Stimulated activated CD4-positive, alpha-beta T cell treated with anti-CD3 and anti-CD28 coated beads, Interleukin-2, amount 100 ng/mL, for 24 hours (primary cell): Measurements from ENCODE around the gene CNOT11.
"Not testable (repeated sequence)": the region's sequence is repeated elsewhere in the genome, so short reads cannot be mapped to it uniquely, and the experiment has no call there.

Experiments
- DNase-seq, 2 donors: peaks; one replicate each; pipeline ENCODE4 v3.0.0-alpha.2; 2020

The CNOT11 gene

DNA sequence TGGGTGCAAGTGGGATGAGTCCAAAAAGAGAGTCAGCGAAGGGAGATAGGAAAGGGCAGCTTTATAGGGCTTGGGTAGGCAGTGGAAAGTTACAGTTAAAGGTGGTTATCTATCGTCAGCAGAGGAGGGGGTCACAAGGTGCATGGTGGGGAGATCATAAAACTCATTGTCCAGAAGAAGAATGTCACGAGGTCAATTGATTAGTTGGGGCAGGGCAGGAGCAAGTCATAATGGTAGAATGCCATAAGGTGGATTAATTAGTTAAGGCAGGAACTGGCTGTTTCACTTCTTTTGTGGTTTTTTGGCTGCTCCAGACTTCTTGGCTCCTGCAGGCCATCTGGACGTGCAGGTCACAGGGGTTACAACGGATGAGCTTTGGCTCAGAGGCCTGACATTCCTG is 3.9 kb upstream of the CNOT11 start:
- not testable (repeated sequence) for DNase-seq

DNA sequence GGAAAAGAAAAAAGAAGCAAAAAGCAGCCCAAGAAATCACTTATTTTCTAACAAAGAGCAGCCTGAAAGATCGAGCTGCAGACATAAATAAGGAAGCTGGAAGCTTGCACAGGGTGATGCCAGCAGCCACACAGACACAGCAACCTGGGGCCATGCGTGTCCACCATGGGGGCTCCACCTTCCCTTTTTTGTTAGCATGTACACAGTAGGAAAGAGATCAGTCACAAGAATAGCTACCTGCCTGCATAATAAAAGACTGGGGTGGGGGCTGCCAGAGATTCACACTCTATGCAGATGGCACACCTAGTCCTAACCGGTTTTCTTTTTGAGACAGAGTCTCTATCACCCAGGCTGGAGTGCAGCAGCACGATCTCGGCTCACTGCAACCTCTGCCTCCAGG is 2.9 kb upstream of the CNOT11 start:
- no peak for DNase-seq

DNA sequence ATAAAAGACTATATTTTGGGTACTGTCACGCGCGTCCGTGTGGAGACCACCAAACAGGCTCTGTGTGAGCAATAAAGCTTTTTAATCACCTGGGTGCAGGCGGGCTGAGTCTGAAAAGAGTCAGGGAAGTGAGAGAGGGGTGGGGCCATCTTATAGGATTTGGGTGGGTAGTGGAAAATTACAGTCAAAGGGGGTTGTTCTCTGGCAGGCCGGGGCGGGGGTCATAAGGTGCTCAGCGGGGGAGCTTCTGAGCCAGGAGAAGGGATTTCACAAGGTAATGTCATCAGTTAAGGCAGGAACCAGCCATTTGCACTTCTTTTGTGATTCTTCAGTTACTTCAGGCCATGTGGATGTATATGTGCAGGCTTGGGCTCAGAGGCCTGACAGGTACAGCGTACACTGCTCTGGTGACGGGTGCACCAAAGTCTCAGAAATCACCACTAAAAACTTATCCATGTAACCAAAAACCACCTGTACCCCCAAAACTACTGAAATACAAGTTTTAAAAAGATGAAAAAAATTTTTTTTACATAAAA is 1.4 kb upstream of the CNOT11 start:
- DNase-seq = not testable (repeated sequence)

DNA sequence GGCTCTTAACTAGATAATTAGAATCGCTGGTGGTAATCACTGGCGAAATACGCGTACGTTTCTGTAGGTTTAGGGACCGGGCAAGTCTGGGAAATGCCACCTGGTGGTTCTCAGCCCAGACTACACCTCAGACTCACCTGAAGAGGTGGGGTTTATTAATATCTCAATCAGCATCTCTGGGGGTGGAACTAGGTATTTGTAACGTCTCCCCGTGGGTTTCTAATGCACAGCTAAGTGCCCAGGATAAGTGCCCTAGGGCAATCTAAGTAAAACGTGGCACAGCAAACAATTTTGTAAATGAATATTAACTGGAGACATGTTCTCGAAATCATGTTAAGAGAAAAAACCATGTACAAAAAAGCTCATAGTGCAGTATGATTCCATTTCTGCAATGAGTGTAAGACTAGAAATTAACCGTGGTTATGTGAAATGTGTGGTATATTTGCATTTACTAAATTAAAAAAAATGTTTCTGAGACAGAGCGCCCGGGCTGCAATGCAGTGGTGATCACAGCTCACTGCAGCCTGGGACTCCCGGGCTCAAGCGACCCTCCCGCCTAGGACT is 760 bp upstream of the CNOT11 start:
- DNase-seq = peak; percentile 13 to 24

DNA sequence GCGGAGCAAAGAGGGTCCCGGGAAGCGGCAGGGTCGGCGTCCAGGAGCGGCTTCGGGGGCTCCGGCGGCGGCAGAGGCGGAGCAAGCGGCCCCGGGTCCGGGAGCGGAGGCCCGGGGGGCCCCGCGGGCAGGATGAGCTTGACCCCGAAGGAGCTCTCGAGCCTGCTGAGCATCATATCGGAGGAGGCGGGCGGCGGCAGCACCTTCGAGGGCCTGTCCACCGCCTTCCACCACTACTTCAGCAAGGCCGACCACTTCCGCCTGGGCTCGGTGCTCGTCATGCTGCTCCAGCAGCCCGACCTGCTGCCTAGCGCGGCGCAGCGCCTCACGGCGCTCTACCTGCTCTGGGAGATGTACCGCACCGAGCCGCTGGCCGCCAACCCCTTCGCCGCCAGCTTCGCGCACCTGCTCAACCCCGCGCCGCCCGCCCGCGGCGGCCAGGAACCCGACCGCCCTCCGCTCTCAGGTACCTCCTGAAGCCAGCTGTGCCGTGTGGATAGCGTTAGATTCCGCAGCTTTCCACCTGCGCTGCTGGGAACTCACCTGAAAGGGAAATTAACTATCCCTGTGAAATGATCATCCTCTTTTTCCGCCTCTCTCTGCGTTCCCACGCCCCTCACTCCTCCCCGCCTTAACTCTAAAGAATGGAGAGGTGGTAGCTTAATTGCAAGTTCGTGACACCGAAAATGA is 472 bp downstream of the CNOT11 start:
- DNase-seq = peak; percentile 70 to 72

DNA sequence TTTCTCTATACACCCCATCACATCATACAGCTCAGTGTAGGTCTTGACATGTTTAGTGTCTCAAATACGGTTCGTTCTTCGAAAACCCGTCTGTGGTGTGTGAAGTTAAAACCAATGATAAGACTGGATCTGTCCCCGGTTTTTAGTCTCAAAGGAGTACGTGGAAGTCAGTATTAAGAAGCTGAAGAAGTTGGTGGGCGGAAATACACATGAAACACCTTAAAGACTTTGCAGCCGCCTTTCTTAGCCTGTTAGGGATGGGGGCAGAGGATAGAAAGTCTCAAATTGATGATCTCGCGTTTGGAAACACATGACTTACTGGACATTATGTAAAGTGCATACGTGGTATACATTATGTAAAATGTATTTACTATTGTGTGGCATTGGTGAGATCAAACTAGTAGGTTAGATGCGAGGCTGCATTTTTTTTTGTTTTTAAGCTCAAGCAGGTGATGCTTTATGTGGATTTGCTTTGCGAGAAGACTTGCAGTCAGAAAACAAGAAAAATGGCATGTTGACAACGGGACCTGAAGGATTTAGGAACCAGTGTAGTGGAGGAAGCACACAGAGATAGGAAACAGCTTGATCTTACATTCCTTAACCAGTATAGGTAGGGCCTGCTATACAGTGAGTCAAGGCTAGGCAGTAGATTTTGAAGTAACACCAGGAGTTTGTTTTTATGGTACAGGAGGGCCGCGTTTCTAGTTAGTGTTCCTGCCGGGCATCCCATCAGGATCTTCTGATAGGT is 1.2 kb downstream of the CNOT11 start:
- DNase-seq = no peak

DNA sequence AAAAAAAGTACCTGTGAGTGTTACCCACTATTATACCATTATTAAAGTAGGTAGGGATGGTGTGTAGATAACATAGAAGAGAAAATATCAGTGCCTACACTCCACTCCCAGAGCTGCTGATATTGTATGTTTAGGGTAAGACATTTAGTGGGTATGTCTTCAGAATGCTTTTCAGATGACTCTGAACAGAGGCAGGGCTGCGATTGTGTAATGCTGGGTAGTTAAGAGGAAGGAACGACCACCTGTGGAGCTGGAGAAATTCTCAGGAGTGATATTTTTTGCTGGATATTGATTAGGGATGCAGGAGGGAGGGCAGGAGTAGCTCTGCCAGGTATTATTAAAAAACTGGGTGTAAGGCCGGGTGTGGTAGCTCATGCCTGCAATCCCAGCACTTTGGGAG is 2.8 kb downstream of the CNOT11 start:
- no peak for DNase-seq

DNA sequence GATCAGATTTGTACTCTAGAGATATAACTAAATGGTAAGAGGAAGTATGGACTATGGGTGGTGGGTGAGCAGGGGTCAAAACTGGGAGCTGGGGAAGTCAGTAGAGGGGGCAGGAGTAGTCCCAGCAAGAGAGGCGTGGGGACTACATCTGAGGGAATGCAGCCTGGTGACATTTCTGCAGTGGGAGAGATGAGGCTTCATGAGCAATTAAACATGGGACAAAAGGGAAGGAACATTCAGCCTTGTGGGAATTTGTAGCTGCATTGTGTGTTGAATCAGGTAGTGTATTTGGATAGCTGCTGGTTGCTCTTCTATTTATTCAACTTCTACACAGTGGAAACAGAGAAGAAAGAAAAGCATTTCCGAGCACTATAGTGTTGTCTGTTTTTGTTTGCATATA is 3.6 kb downstream of the CNOT11 start:
- no peak for DNase-seq

DNA sequence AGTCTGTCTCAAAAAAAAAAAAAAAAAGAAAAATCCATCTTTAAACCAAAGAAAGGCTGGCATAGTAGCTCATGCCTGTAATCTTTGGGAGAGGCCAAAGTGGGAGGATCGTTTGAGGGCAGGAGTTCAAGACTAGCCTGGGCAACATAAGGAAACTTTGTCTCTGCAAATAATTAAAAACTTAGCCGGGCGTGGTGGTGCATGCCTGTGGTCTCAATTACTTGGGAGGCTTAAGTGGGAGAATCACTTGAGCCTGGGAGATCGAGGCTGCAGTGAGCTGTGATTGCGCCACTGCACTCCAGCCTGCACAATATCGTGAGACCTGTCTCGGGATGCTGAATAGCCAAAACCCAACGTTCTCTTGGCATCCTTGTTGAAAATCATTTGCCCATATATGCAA is 6.1 kb downstream of the CNOT11 start:
- DNase-seq = no peak

DNA sequence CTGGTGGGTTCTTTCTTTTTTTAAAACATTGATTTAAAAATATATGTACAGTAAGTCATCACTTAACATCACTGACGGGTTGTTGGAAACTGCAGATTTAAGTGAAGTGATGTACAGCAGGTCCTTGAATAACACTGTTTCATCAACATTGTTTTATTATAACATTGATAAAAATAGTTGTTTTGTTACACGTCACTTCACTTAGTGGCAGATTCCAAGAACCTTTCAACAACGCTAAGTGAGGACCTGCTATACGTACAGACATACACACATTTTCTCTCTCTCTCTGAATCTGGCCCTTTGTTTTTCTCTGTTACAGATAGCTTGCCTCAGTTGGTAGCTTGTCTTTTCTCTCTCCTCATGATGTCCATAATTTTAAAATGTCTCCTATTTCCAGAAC is 9.5 kb downstream of the CNOT11 start:
- DNase-seq = no peak

DNA sequence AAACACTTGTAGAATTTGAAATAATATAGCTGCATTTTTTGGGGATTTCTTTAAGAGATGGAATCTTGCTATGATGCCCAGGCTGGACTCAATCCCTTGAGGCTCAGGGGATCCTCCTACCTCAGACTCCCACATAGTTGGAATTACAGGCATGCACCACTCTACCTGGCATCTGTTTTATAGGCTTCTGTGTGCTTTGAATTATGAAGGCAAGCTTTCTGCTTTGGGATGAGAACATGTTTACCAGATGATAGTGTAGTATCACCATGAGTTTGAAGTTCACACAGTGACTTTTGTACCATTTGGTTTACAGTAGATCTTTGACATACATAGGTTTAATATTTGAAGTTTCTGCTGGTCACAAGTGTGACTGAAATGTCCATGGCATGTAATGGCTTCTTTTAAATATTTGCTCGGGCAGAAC is 10.7 kb downstream of the CNOT11 start:
- DNase-seq = no peak

DNA sequence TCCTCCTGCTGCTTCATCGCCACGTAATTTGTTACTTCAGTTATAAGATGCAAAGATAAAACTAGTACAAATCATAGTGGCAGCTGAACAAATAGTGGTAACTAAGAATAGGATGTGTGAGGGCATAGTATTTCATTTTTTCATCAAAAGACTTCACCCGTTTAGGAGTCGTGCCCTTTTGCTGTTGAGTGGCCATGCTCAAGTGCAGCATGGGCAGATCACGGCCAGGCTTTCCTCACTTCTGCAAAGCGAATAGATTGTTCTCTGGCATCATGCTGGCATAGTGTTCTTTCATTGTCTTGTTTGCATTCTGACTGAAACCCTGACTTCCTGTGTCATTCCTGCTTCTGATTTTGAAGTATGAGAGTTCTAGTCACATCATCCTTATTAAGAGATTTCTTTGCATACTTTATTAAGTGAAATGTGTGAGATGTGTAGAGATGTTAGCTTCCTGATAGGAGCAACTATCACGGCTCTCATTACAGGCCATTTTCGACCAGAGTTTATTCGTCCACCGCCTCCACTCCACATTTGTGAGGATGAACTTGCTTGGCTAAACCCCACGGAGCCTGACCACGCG is 11.8 kb downstream of the CNOT11 start:
- no peak for DNase-seq

DNA sequence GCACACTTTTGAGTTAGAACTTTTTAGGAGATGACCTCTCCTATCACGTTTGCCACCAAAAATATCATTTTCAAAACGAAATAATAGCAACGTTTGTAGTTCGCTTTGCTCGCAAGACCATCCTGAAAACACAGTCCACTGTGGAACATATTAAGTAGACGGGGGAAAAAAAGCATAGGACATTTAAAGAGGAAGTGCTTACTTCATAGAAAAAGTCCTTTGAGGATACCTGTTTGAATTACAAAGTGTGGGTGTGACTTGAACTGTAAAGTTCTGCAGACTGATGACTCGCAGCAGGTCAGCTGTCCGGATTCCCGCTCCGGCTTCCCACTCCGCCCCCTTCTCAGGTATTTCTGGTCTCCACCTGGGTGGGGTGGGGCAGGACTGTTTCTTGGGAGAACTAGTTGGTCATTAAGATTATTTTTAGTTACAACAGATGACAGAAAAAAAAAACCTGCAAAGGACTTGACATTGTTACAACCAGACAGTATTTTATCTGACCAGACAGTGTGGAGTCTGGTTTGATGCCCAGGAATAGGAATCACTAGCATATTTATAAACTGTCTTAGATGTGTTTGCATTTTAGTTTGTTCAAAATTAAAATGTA is 13.3 kb downstream of the CNOT11 start:
- no peak for DNase-seq

DNA sequence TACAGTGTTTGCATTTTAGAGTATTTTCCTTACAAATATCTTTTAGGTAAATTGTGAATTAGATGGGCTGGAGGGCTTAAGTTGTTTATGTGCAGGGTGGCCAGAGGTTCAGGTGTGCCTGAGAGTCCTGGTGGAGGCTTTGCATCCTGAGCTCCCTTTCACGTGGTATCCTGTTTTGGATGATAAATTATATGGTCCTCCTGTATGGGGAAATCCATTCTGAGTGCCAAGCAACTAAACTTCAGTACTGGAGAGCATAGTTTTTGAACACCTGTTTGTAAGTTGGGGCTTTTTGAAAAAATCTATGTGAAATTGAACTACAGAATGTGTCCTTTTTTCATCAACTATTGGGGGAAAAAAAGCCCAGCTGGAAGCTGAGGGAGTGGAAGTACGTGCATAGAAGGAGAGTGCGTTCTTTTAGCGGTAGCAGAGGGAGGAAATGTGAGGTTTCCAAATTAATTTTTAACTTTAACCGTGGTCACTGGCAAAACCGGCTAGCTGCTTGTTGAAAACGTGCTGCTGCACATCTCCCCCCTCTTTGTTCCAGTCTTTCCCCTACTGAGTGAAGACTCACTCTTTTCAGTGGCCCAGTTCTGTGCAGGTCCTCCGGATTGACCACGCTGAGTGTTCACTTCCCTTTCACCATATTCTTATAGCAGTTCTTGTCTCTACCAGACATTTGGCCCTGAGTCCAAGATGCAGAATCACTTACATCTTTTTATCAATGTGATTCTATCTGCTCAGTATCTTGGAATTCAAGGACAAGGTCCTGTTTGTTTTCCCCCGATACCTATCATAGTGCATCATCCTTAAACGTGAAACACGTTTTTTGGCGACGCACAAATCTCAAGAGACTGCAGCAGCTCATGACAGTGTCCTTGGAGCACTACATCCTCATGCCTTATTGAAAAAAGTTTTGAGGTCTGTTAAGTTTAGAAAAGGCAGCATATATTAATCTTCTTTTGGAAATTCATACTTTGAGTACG is 15.3 kb downstream of the CNOT11 start:
- no peak for DNase-seq

DNA sequence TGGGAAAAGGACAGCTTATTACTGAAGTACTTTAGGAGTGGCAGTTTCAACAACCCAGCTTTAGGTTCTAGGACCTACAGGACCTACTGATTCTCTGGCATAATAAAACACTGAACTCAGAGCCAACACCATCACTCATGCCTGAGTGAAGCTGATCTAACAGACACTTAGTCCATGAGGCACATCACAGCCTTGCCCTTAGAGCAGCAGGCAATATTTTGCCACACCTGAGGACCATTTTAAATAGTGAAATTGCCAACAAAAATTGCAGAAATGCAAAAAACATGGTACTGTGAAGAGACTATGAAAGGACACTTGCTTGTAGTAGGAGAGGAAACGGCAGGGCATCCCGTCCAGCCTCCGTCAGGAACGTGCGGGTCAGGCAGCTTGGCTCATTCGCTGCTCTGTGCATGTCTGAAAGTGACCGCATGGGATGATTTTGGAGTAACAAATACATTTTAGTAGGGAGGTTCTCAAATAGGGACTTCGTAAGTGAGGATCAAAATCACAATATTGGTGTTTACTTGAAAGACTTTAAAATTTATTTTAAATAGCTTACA is 18.1 kb downstream of the CNOT11 start:
- DNase-seq = no peak

DNA sequence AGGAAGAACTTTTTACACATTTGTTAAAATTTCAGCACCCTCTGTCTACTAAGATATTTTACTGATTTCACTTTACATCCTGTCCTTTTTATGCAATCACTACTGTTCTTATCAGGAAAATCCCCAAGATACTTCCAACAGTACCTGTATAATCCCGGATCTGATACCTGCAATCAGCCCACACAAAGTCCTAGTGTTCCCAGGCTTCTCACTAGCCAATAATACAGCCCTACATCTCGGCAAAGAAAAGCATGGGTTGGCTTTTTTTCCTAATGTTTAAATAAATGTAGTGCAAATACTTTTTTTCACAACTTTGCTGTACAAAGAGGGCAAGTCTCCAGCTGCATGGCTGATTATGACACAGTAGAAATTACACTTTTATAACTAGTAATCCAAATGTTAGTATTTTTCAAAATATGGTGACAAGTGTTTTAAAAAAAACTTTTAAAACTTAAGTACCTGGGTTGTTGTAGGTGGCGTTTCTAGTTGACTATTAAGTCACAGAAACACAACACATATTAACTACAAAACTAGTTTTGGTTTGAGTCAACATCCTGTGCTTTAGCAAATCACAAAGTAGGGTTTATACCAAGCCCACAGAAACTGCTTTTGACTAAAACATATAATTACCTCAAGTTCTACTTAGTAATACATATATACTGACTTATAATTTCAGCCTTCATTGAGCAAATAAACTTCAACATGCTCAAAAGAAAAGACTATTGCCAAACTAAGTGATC is 19.5 kb downstream of the CNOT11 start:
- no peak for DNase-seq

DNA sequence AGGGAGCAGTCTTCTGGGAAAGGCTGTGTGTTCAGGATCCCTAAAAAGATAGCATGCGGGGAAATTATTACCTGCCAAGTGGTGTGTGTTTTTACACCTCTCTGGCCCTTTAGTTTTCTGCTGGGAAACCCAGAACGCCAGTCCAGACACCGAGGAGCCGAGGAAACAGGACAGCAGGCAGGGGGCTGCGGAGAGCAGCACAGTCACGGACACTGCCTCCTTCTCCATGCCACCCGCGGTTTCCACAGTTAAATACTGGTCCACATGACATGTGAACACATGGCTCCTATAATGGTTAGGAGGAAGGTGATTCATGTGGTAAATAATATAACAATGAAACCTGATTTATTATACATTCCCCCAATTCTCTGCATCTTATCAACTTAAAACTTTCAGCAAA is 20.4 kb downstream of the CNOT11 start:
- no peak for DNase-seq

DNA sequence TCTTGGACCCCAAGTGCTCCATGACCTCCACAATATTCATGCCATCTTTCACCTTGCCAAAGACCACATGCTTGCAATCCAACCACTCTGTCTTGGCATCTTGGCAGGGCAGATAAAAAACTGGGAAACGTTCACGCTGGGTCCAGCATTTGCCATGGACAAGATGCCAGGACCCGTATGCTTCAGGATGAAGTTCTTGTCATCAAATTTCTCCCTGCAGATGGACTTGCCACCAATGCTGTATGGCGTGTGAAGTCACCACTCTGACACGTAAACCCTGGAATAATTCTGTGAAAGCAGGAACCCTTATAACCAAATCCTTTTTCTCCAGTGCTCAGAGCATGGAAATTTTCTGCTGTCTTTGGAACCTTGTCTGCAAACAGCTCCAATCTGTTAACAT is 21.5 kb downstream of the CNOT11 start:
- no peak for DNase-seq

DNA sequence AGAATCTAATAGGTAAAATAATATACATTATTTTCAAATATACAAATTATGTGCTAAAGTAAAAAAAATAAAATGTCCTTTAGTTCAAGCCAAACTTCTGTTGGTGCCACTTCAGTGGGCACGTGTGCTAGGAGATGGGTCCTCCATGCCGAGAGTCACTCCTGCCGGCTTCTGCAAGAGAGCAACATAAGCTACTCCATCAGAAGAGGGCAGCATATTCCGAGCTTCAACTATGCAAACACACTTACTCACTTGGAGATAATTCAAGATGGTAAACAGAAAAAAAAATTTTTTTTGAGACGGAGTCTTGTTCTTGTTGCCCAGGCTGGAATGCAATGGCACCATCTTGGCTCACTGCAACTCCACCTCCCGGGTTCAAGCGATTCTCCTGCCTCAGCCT is 24.4 kb downstream of the CNOT11 start:
- no peak for DNase-seq

DNA sequence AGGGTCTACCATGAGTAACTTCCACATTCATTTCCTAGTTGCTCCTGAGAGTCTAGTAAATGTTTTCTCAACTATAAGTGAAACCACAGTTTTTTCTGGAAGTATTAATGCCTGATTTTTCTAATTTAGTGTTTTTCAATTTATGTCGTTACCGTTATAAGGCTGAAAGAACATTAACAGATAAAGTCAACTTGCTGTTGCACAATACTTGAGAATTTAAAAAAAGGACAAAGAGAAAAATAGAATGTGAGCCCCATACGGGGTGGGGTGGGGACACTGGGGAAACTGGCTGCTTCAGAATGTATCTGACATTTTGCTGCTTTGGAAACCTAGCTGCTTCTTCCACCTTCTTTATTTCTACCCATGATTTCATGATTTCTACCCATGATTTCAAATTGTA is 26.2 kb downstream of the CNOT11 start:
- no peak for DNase-seq

DNA sequence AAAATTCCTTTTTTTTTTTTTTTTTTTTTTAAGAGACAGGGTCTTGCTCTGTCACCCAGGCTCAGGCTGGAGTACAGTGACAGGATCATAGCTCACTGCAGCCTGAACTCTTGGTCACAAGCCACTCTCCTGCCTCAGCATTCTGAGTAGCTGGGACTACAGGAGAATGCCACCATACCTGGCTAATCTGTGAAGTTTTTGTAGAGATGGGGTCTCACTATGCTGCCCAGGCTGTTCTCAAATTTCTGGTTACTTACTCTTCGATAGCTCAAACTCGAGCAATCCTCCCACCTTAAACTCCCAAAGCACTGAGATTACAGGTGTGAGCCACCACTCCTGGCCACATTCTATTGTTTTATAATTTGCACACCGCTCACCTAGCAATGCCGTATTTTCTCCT is 28.8 kb downstream of the CNOT11 start:
- DNase-seq = no peak
